Lung (tissue), 12 donors: ENCODE data around the gene AQP6. TPM values are rescaled to one million over a fixed set of nuclear protein-coding genes. Genes with fewer than 3 reads are reported as not detected.

Experiments
- ATAC-seq: fragments of 200-7000 bp; cut with Tn5 transposase; one replicate; pipeline ENCODE4 v1.9.1; 2020; ENCODE audit warnings: moderate number of reproducible peaks; ENCODE audit not compliant: insufficient read depth, low FRiP score
- DNase-seq, 3 donors: peaks; one replicate each; pipeline ENCODE4 v3.0.0-alpha.2; 2013 to 2017
- H3K27ac ChIP-seq, 2 donors: one replicate each; pipeline ENCODE4 v1.5.1; 2013; ENCODE audit warnings: mild to moderate bottlenecking in 2 of 2, moderate library complexity in 2 of 2, control low read depth in 1 of 2, inconsistent platforms in 1 of 2, low read depth in 1 of 2, low read length in 1 of 2
- H3K27me3 ChIP-seq, 3 donors: one replicate each; pipeline ENCODE4 v1.5.1; 2013; ENCODE audit warnings: low read length in 2 of 3; ENCODE audit not compliant: control insufficient read depth in 3 of 3, insufficient read depth in 3 of 3
- H3K36me3 ChIP-seq, 4 donors: one replicate each; pipeline ENCODE4 v1.5.1; 2013; ENCODE audit warnings: low read length in 4 of 4, mild to moderate bottlenecking in 1 of 4, moderate library complexity in 1 of 4; ENCODE audit not compliant: control insufficient read depth in 4 of 4, insufficient read depth in 4 of 4
- H3K4me1 ChIP-seq, 5 donors: one replicate each; pipeline ENCODE4 v1.5.1; 2013; ENCODE audit warnings: low read length in 5 of 5, mild to moderate bottlenecking in 2 of 5, moderate library complexity in 1 of 5; ENCODE audit not compliant: control insufficient read depth in 5 of 5, insufficient read depth in 5 of 5
- H3K4me3 ChIP-seq: one replicate; pipeline ENCODE4 v1.5.1; 2013; ENCODE audit warnings: mild to moderate bottlenecking, control low read depth, moderate library complexity
- H3K9ac ChIP-seq, 2 donors: one replicate each; pipeline ENCODE4 v1.5.1; 2013; ENCODE audit warnings: low read length in 2 of 2, control low read depth in 1 of 2; ENCODE audit not compliant: insufficient read depth in 1 of 2
- H3K9me3 ChIP-seq, 4 donors: one replicate each; pipeline ENCODE4 v1.5.1; 2013; ENCODE audit warnings: low read length in 3 of 4, mild to moderate bottlenecking in 1 of 4, moderate library complexity in 1 of 4; ENCODE audit not compliant: control insufficient read depth in 4 of 4, insufficient read depth in 3 of 4
- CTCF ChIP-seq: IDR thresholded peaks from 2 replicates; pipeline ENCODE4 v1.5.1; 2012; ENCODE audit warnings: mild to moderate bottlenecking; ENCODE audit errors: control extremely low read depth, extremely low read depth
- WGBS, 2 donors: extraction: QIAGEN DNeasy Blood & Tissue Kit; methylation state at CpG; one replicate each; pipeline ENCODE4 v1.1.7; 2013; 5-methylcytosine and 5-hydroxymethylcytosine counted together
- polyA plus RNA-seq, 2 donors: library from polyadenylated mRNA; stranded (reverse); fragments of 200-250 nt; gene quantifications; one replicate each; pipeline ENCODE4 v1.2.1, GENCODE V29; 2013
- total RNA-seq, 2 donors: library from RNA; depleted of rRNA in 1 of 2; stranded (reverse); fragments of >200 nt in 1 of 2; gene quantifications; one replicate each; pipeline ENCODE4 v1.2.1, GENCODE V29; 2014 to 2021
- donor health status: control.
- donor health status: control.
- donor health status: Bipolar disorder and iron deficiency.
- donor health status: healthy.
- donor health status: DM: yes; HTN: yes; CAD: no.

Gene AQP6
- total and polyA plus RNA-seq, 4 donors = 0.03 to 0.40 (median 0.19) TPM

GRCh38 chr12:49946086-49946485 lies 26.7 kb upstream of the AQP6 start:
- peaks cover 0 to 12% (median 0%) of the 10 kb centered on the region in 5 donors for H3K4me1 ChIP-seq
- 73 to 87% methylated on average over 9 of the region's 9 CpGs for WGBS, 2 donors
- no peaks in the 10 kb centered on the region for H3K9me3 ChIP-seq
- peak in 1 of 3 donors; percentile 9 for DNase-seq
- peaks cover 0 to 6% (median 0%) of the 10 kb centered on the region in 3 donors for H3K27me3 ChIP-seq
- TF ChIP-seq CTCF = no peak
- H3K36me3 ChIP-seq = no peaks in the 10 kb centered on the region
- no peak overlapping the region for H3K9ac ChIP-seq
- no peak overlapping the region for H3K27ac ChIP-seq
- ATAC-seq = no peak
- no peak overlapping the region for H3K4me3 ChIP-seq

- H3K27ac ChIP-seq = no peak overlapping the region
- H3K27me3 ChIP-seq = peaks cover 0 to 6% (median 0%) of the 10 kb centered on the region in 3 donors
- no peak overlapping the region for H3K4me3 ChIP-seq
- no peaks in the 10 kb centered on the region for H3K36me3 ChIP-seq
- no peak for TF ChIP-seq CTCF
- H3K4me1 ChIP-seq = peaks cover 0 to 12% (median 0%) of the 10 kb centered on the region in 5 donors
- no peaks in the 10 kb centered on the region for H3K9me3 ChIP-seq
- WGBS, 2 donors = 57 to 72% methylated on average over 3 of the region's 3 CpGs
- DNase-seq = no peak
- no peak for ATAC-seq
- H3K9ac ChIP-seq = no peak overlapping the region
These were observed 26.2 kb upstream of the AQP6 start for GRCh38 chr12:49946497-49946896.

- peaks cover 0 to 6% (median 0%) of the 10 kb centered on the region in 3 donors for H3K27me3 ChIP-seq
- 72 to 73% methylated on average over 7 of the region's 7 CpGs for WGBS, 2 donors
- no peak for ATAC-seq
- H3K4me3 ChIP-seq = no peak overlapping the region
- no peak overlapping the region for H3K9ac ChIP-seq
- H3K9me3 ChIP-seq = no peaks in the 10 kb centered on the region
- TF ChIP-seq CTCF = no peak
- H3K36me3 ChIP-seq = no peaks in the 10 kb centered on the region
- DNase-seq = peak in 1 of 3 donors; percentile 11
- H3K4me1 ChIP-seq = peaks cover 0 to 12% (median 3%) of the 10 kb centered on the region in 5 donors
- no peak overlapping the region for H3K27ac ChIP-seq
These were observed 25.0 kb upstream of the AQP6 start for GRCh38 chr12:49947593-49948226.
